Stimulated activated CD4-positive, alpha-beta T cell treated with anti-CD3 and anti-CD28 coated beads, Interleukin-12 subunit alpha, Interleukin-12 subunit beta, amount 100 ng/mL, for 24 hours (primary cell): ENCODE results near the gene HAGHL.
A peak's percentile ranks its signal among the peaks of the same experiment; 100 is the strongest.

ENCODE experiments used
- DNase-seq, 2 experiments: peaks; one replicate each; pipeline ENCODE4 v3.0.0-alpha.2; 2020; ENCODE audit warnings: low read depth in 2 of 2

The HAGHL gene

DNA sequence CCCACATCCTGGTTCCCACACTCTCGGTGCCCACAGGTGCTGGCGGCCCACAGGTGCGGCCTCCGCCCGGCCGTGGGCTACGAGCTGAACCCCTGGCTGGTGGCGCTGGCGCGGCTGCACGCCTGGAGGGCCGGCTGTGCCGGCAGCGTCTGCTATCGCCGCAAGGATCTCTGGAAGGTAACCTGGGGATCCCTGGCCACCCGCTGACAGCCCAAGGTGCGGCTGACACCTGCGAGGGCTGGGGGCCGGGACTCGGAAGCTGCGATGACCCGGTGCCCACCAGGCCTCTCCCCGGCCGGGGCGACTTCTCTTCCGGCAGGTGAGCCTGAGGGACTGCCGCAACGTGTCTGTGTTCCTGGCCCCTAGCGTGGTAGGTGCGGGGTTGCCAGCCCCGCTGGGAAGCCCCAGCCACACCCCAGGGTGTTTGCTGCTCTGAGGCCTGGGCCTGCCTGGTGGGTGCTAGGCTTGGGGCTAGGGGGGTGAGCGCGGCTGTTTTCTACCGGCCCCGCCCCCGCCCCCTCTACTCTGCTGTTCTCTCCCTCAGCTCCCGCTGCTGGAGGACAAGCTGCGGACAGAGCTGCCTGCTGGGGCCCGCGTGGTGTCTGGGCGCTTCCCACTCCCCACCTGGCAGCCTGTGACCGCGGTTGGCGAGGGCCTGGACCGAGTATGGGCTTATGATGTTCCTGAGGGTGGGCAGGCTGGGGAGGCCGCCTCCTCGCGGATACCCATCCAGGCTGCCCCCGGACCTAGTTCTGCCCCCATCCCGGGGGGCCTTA, 5.0 kb upstream of the HAGHL start:
- DNase-seq: no peak

DNA sequence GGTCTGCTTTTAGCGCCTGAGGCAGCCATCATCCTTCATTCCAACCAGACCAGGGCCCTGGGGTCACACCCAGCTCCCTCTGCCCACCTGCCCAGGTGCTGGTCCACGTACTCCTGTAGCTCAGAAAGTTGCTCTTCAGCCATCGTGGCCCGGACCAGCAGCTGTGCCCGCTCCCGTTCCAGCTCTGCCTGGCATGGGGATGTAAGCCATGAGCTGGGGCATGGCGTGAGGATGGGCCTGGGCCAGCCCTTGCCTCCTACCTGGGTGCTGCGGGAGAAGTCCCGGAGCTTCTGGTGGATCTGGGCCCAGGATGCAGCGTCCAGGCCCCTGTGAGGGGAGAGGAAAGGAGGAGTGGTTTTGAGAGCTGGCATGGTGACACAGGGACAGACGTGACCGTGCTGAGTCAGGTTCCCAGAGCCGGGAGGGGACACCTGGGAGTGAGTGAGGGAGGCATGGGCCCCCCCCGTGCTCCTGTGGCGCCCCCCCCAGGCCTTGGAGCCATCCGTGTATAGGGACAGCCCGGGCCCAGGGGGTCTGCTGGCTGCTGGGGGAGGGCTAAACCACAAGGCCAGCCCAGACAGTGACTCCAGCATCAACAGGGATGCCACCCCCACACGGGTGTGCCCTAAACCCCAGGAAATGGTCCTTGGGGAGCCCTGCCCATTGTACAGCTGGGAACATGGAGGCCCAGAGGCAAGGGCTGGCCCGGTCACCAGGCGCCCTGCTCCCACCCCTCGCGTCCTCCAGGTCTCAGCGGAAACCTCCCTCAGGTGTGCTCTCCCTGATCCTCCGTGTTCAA, 3.9 kb upstream of the HAGHL start:
- DNase-seq: no peak

DNA sequence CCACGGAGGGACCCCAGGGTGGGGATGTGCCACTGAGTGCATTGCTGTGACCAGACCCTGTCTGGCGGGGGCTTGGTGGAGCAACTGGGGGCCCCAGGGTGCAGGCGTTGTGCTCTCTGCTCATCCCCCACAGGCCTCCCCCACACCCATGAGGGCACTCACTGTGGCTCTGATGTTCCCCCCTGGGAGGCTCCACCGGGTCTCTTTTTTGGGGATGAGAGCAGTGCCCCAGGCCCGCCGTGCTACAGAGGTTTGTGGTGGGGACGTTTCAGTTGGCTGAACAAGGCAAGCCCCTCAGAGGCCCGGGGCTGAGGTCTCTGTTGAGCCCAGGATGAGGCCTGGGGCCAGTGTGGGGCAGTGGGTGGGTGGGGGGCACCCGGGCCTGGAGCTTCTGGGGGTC, 3.2 kb upstream of the HAGHL start:
- no peak for DNase-seq

DNA sequence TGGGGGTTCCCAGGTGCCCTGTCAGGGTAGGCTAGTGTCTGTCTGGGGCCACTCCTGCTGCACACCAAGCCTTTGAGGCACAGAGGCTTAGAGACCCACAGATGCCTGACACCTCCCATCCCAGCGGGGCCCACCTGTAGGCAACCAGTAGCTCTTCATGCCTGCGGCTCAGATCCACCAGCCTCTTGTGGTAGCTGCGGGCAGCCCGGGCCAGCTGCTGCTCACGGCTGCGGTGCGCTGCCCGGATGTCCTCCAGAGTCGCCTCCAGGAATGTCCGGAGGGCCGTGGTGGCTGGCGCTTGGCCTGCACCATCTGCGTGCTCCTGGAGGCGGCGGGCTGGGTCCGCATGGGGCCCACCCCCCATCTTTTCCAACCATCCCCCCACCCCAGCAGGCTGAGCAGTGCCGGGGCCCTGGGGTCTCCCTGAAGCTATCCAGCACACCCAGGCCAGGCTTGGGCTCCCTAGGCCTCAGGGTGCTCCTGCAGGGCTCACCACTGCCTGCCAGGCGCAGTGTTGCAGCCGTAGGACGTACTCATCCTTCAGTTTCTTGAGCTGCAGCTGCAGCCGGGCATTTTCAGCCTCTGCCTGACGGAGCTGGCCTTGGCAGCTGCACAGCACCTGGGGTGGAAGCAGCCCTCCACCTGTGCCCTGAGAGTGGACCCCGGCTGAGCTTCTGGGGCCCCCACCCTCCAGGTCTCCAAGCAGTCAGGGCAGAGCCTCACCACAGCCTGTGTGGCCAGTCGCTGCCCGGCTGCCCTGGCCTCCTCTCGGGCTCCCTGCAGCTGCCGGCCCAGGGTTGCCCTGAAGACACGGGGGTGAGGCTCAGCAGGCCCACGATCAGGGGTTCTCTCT, 2.5 kb upstream of the HAGHL start:
- DNase-seq: no peak

DNA sequence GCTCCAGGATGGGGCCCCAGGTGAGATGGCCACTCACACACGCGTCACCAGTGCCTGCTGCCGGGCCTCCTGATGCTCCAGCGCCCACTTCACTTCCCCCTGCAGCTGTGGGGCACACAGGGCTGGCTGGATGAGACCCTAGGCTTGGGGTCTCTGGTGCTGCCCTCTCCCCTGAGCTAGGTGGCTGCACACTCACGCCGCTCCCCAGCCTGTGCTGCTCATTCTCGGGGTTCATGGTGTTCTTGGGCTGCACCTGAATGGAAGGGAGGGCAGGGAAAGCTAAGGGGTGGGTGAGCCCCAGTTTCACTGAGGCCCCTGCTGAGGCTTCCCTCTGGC, 1.9 kb upstream of the HAGHL start:
- DNase-seq: no peak

DNA sequence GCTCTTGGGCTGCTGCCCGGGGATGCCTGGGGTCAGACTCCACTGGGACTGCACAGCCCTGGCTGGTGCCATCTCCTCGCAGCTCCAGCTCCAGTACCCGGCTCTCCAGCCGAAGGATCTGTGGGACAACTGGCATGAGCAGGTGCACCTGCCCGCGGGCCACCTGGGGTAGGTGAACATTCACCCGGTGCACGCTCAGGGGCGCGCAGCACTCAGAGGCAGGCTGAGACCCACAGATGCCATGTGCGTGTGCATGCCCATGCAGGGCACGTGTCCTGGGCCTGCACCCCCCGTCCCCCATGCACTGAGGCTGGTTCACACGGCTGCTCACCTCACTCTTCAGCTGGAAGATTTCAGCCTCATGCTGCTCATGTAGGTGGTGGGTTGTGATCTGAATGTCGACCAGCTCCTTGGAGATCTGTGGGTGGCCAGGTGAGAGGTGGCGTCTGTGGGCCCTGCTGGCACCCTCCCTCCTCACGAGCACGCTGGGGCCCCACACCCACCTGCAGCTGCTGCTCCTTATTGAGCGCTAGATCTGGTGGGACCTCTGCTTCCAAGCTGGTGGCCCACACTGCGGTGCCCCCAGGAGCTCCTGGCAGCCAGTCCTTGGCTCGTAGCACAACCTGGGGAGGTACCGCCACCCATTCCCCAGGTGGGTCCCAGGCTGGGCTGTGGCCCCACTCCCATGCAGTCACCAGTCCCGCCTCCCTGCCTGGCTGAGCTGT, 1.3 kb upstream of the HAGHL start:
- no peak for DNase-seq

DNA sequence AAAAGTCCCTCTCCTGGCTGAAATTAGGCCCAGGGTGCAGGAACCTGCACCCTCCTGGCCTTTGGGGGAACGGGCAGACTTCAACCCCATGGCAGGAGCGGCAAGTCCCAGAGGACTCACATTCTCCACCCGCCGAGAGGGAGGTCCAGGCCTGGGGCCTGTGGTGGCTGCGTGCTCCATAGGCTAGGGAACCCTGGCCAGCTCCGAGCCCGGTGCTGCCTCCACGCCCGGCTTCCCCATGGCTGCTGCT, 793 bp upstream of the HAGHL start:
- DNase-seq: no peak

DNA sequence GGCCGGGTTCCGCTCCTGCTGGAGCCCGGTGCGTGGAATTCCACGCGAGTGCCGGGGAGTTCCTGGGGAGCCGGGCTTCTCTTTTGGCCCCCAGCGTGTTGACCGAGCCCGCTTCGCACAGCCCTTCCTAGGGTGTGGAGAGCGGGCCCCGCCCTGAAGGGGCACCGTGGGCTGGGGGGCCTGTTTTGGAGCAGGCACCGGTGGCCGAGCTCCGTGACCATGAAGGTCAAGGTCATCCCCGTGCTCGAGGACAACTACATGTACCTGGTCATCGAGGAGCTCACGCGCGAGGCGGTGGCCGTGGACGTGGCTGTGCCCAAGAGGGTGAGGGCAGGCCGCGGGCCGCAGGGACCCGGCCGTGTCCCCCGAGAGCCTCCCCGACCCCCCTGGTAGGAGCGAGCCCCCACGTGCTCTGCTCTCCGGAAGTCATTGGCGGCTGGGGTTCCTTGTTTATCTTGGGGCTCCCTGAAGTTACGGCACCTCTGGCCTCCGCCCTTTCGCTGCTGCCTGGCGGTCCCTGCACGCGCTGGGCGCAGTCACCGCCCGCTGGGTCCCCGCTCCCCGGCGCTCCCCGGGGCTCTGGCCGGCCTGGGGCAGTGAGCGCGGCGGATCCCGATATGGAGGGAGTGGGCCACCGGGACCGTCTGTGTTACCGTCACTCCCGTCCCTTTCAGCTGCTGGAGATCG, 528 bp downstream of the HAGHL start:
- no peak for DNase-seq

DNA sequence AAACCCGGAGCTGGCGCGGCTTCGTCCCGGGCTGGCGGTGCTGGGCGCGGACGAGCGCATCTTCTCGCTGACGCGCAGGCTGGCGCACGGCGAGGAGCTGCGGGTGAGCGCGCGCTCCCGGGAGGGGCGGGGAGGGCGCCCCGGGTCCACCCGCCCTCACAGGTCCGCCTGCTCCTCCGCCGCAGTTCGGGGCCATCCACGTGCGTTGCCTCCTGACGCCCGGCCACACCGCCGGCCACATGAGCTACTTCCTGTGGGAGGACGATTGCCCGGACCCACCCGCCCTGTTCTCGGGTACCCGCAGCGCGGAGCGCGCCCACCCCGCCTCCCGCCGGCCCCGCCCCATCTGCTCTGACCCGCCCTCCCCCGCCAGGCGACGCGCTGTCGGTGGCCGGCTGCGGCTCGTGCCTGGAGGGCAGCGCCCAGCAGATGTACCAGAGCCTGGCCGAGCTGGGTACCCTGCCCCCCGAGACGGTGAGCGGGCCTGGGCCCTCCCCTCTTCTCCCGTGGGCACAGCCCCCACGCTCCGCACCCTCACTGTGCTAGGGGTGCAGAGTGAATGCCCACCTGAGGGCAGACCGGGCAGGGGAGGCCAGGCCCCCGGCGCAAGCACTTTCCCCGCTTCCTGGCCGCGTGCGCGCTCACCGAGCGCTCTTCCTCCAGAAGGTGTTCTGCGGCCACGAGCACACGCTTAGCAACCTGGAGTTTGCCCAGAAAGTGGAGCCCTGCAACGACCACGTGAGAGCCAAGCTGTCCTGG, 1.4 kb downstream of the HAGHL start:
- DNase-seq: peak in 1 of 2 experiments; percentile 62

DNA sequence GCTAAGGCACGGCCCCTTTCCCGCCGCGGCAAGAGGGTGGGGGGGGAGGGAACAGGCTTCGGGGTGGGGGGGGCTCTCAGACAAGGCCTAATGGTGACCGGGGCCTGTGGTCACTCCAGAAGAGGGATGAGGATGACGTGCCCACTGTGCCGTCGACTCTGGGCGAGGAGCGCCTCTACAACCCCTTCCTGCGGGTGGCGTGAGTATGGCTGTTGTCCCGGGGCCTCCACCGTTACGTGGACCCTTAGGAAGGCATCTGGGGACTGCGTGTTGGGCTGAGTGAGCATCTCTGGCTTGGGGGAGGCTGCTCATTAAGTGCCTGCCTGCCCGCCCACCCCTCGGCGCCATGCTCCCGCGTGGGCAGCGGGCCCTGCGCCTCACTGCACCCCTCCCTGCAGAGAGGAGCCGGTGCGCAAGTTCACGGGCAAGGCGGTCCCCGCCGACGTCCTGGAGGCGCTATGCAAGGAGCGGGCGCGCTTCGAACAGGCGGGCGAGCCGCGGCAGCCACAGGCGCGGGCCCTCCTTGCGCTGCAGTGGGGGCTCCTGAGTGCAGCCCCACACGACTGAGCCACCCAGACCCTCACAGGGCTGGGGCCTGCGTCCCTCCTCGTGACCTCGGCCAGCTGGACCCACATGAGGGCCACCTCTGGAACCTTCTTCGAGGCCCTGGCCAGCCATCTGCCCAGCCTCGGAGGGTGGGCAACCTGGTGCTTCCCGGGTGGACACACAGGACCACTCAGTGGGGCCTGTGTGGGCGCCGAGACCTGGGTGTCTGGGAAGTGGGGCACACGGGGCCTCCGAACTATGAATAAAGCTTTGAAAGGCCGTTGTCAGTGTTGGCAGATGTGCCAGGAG, 2.2 kb downstream of the HAGHL start:
- DNase-seq: no peak

DNA sequence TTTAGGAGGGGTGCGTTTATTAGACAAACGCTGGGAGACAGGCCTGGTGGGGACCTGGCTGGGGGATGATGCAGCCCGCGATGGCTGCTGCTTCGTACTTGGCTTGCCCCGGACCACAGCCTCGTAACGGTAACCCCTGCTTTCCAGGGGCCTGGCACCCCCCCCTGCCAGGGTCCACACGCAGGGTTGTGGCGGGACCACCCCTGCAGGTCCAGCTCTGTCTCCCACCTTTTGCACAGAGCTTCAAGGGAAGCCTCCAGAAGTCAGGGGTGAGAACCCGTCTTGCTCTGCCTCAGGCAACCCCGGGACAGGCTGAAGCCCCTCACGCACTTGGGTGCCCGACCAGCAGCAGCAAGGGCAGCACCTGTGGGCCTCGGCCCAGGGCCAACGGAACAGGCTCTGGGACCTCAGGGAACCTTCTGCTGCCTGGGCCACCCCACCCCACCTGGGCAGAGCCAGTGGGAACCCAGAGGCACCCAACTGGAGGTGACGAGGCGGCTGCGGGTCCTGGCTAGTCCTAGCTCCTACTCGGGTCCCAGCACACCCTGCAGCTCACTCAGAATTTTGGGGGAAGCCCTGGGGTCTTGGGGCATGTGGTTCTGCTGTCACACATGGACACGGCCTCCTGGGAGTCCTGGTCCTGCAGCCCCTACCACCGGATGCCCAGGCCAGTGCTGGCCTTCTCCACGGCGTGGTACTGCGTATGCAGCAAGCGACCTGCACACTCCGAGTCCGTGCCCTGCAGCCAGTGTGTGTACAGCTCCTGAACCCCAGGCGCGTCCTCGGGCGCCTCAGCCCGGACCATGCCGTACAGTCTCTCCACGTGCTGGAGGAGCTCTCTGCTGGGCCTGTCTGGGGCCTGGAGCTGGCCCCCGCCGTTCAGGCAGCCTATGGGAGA, 3.1 kb downstream of the HAGHL start:
- no peak for DNase-seq

DNA sequence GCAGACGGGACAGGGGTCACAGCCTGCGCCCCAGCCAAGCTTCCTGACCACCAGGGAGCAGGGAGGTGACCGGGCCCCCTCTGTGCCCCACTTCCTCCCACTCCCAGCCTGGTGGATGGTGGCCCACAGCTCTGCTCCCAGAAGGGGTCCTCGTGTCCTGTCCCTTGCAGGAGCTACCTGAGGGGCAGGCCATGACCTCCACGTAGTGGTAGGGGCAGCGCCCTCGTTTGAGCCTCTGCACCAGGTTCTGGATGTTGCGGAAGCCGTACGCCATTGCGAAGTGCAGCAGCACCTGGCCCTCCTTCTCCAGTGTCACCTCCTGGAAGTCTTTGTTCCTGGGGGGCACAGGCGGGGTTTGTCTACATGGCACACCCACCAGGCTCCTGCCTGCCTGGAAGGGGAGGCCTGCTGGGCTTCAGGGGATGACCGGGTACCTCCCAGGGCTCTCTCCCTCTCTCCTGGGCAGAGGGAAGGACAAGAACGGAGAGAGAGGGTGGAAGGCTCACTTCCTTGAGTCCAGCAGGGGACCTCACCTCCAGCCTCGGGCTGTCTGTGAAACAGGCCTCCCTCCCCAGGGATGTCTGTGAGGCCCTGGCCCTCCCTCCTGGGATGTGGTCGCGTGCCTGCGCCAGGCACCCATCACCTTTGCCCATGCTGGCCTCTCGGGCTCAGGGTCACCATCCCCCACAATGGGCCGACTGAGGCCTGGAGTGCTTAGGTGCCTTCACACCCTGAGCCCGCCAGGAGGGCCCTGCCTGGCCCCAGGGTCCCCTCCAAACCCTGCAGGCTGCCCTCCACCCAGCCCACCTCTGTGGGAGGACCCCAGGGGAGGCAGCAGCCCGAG, 4.0 kb downstream of the HAGHL start:
- no peak for DNase-seq

DNA sequence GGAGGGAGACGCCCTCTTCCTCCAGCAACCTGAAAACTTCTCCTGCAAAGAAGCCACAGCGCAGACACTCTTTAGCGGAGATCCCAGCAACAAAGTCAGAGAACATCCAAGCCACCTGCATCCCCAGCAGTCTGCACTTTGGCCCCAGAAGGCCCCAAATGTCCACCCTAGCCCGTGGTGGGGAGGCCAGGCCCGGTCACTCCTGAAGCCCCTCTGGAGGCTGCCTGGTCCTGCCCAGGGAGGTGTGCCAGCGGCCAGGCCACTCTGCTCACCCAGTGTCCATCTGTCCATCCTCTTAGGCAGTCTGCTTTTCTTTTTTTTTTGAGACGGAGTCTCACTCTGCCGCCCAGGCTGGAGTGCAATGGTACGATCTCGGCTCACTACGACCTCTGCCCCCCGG, 5.4 kb downstream of the HAGHL start:
- DNase-seq: no peak

DNA sequence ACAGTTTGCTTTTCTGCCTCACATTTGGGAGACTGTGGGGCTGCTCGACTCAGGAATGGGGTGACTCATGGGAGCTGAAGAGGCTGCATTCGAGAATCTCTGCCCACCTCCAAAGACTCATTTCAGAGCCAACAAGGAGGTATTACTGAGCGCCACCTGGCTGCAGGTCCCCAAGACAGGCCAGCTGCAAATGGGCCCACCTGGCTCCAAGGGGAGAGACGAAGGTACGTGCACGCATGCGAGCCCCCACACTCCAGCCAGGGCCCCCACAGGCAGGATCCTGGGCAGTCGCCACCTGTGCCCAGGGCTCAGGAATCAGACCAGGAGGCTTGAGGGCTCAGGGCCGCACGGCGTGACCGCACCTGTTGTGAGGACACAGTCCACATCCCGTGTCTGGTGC, 6.0 kb downstream of the HAGHL start:
- no peak for DNase-seq

DNA sequence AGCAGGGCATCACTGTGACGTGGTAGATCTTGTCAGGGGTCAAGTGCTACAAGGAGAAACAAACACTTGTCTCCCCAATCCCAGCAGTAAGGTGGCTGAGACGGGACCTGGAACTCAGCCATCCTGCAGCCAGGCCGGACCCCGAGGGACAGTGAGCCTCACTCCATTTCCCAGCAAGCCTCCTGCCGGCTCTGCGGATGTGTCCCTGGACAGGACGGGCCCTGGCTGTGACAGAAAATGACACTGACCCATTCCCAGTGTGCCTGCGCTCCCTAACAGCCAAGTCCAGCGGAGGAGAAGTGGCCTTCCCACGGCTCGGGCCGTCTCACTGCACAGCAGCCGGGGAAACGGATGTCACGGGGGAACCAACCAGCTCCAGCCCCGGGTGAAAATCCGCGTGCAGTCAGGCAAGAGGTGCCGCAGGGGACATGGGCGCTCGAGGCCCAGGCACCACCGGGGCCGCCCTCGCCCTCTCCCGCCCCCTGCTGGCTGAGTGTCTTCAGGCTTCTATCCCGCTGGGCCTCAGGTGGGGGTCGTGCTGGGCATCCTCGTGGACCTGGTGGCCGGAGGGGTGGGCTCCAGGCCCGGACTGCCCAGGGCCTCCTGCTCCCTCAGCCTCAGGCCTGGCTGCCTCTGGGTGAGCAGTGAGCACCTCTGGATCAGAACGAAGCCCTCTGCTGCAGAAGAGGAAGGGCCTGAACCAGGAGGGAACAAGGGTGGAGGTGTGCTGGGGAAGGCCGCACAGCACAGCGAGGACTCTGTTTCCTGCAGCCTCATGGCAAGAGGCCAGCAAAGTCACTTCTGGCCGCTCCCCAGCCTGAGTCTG, 6.7 kb downstream of the HAGHL start:
- DNase-seq: no peak

DNA sequence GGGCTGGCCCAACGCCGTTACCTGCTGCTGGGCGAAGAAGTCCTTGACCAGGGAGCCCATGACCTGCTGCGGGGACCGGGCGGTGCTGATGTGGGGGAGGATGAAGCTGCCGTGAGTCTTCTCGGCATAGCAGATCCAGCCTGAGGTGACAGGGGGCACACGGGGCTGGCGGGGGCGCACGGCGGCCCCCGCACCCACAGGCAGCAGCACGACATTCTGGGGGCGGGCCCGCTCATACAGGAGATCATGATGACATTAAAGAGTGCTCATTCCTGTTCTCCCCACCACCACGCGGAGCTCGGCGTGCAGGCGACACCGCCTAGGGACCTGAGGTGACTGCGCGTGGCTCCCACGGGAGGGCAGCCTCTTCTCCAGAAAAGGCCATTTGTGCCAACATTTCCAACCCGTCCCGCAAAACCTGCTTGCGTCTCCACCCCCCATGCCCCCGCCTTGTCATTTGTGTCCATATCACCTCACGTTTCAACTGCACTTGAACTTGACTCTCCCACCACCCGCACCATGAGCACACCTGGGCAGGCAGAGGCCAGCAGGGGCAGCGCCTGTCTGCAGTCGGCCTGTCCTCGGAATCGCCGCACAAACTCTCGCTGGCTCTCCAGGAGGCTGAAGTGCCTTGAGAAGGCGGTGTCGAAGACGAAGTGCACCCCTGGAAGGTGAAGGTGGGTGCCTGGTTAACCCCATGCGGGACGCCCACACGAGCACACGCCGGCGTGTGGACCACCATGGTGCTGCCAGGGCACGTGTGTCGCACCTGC, 7.5 kb downstream of the HAGHL start:
- no peak for DNase-seq
